Nephron progenitor cell (in vitro differentiated cells): Measurements from ENCODE around the gene ARFGEF2.
"Not testable (repeated sequence)": the region's sequence is repeated elsewhere in the genome, so short reads cannot be mapped to it uniquely, and the experiment has no call there.

Source experiments
- DNase-seq: peaks from one replicate; pipeline ENCODE4 v3.0.0; 2021
- H3K27ac Mint-ChIP-seq: 2 replicates; pipeline ENCODE4 v1.8.0; 2021; ENCODE audit warnings: mild to moderate bottlenecking, moderate library complexity, mixed read lengths
- H3K27me3 Mint-ChIP-seq: 2 replicates; pipeline ENCODE4 v1.8.0; 2021; ENCODE audit warnings: mild to moderate bottlenecking, low read depth, mixed read lengths; ENCODE audit not compliant: poor library complexity
- H3K36me3 Mint-ChIP-seq: 2 replicates; pipeline ENCODE4 v1.8.0; 2021; ENCODE audit warnings: low read depth, mixed read lengths
- H3K4me1 Mint-ChIP-seq: 2 replicates; pipeline ENCODE4 v1.8.0; 2021; ENCODE audit warnings: mixed read lengths
- H3K4me3 Mint-ChIP-seq: 2 replicates; pipeline ENCODE4 v1.8.0; 2021; ENCODE audit warnings: mild to moderate bottlenecking, moderate library complexity, mixed read lengths
- H3K9me3 Mint-ChIP-seq: 2 replicates; pipeline ENCODE4 v1.8.0; 2021; ENCODE audit warnings: mild to moderate bottlenecking, moderate library complexity, mixed read lengths
- CTCF ChIP-seq: fragments of 200-600 bp; sonication (generic); IDR thresholded peaks from 2 replicates; pipeline ENCODE4 v1.5.0; 2021; ENCODE audit warnings: antibody characterized with exemption

ARFGEF2 gene

GRCh38 chr20:48975955-48976354, 54.4 kb downstream of the ARFGEF2 start:
- DNase-seq = peak; percentile 37
- Mint-ChIP-seq H3K27me3 (no peaks in the 10 kb centered on the region), H3K9me3 (no peaks in the 10 kb centered on the region), H3K36me3 (peaks cover 77% of the 10 kb centered on the region), H3K27ac (peak overlapping the region; percentile 98), H3K4me1 (peaks cover 18% of the 10 kb centered on the region), H3K4me3 (peak overlapping the region; percentile 48)
- TF ChIP-seq CTCF = no peak

DNA sequence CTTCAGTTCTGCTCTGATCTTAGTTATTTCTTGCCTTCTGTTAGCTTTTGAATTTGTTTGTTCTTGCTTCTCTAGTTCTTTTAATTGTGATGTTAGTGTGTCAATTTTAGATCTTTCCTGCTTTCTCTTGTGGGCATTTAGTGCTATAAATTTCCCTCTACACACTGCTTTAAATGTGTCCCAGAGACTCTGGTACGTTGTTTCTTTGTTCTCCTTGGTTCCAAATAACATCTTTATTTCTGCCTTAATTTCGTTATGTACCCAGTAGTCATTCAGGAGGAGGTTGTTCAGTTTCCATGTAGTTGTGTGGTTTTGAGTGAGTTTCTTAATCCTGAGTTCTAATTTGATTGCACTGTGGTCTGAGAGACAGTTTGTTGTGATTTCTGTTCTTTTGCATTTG, 58.5 kb downstream of the ARFGEF2 start:
- not testable (repeated sequence) for DNase-seq, H3K27ac Mint-ChIP-seq, H3K27me3 Mint-ChIP-seq, H3K4me3 Mint-ChIP-seq
- H3K4me1 Mint-ChIP-seq = peaks cover 18% of the 10 kb centered on the region
- H3K9me3 Mint-ChIP-seq = peaks cover 24% of the 10 kb centered on the region
- H3K36me3 Mint-ChIP-seq = peaks cover 97% of the 10 kb centered on the region

DNA sequence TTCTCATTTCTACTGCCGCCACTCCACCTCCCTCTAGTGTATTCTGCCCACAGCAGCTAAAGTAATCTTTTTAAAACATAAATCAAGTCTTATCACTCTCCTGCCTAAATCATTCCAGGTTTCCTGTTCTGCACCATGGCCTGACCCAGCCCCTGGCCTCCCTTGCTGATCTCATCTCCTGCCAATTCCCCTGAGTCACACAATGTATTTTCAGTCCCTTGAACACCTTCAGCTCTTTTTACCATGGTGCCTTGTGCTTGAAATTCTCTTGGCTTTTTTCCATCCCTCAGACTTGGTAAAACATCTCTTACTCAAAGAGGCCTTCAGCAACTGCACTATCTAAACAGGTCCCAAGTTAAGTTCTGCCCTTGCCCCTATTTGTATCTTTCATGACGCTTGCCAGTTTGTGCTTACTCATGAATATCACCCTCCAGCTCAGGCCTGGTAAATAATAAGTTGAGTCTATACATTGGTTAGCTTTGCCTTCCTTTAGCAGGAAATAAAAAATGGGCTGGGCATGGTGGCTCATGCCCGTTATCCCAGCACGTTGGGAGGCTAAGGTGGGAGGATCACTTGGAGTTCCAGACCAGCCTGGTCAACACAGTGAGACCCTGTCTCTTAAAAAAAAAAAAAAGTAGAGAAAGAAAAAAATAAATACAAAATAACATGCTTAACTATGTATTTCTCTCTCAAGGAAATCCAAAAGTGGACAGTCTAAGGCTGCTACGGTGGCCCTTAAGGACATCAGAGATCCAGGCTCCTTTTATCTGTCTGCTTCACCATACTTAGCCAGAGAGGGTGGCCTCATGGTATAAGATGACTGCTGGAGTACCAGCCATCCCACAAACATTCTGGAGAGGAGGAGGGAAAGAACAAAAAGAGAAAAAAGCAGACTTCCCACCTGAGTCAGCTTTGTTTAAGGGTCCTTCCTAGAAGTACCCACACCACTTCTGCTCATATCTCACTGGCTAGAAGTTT, 62.2 kb downstream of the ARFGEF2 start:
- H3K9me3 Mint-ChIP-seq = peaks cover 24% of the 10 kb centered on the region

GRCh38 chr20:48984575-48985219, 63.2 kb downstream of the ARFGEF2 start:
- Mint-ChIP-seq H3K4me3 (no peak overlapping the region), H3K9me3 (peaks cover 24% of the 10 kb centered on the region), H3K27ac (no peak overlapping the region), H3K4me1 (no peaks in the 10 kb centered on the region), H3K36me3 (peaks cover 77% of the 10 kb centered on the region), H3K27me3 (no peaks in the 10 kb centered on the region)
- TF ChIP-seq CTCF = no peak
- DNase-seq = no peak

More for the DNA sequence above, 62.2 kb downstream of the ARFGEF2 start:
- H3K27me3 Mint-ChIP-seq = no peaks in the 10 kb centered on the region
- no peaks in the 10 kb centered on the region for H3K4me1 Mint-ChIP-seq
- TF ChIP-seq CTCF = no peak
- H3K4me3 Mint-ChIP-seq = no peak overlapping the region
- H3K36me3 Mint-ChIP-seq = peaks cover 82% of the 10 kb centered on the region
- H3K27ac Mint-ChIP-seq = no peak overlapping the region
- no peak for DNase-seq

GRCh38 chr20:48986899-48987298, 65.4 kb downstream of the ARFGEF2 start:
- Mint-ChIP-seq H3K4me1 (no peaks in the 10 kb centered on the region), H3K9me3 (peaks cover 16% of the 10 kb centered on the region)
- DNase-seq = no peak

More at GRCh38 chr20:48986899-48987298, 65.4 kb downstream of the ARFGEF2 start:
- Mint-ChIP-seq H3K36me3 (peaks cover 74% of the 10 kb centered on the region), H3K27me3 (no peaks in the 10 kb centered on the region), H3K27ac (no peak overlapping the region), H3K4me3 (no peak overlapping the region)
- TF ChIP-seq CTCF = no peak
